Stimulated activated CD8-positive, alpha-beta memory T cell treated with anti-CD3 and anti-CD28 coated beads, Interleukin-15, amount 100 ng/mL, for 1 hour (primary cell): Measurements from ENCODE around the gene SYNE1.
"Not testable (repeated sequence)": the region's sequence is repeated elsewhere in the genome, so short reads cannot be mapped to it uniquely, and the experiment has no call there.

Experiments
- DNase-seq: peaks from one replicate; pipeline ENCODE4 v3.0.0-alpha.2; 2020; ENCODE audit warnings: low read depth

Gene SYNE1

GRCh38 chr6:152637296-152638047 is at the start of gene SYNE1:
Gene SYNE1 (minus strand): TSS chr6:152637362. CDS start chr6:152628331, 9,031 bp downstream.
- DNase-seq, result no peak

- DNase-seq, result no peak
Observed at GRCh38 chr6:152685819-152686218, 48.7 kb upstream of the SYNE1 start.

GRCh38 chr6:152682935-152683334 is 45.8 kb upstream of the SYNE1 start:
- DNase-seq, result not testable (repeated sequence)

GRCh38 chr6:152682141-152682540 is 45.0 kb upstream of the SYNE1 start:
- no peak for DNase-seq

GRCh38 chr6:152680879-152681517 is 43.8 kb upstream of the SYNE1 start:
- no peak for DNase-seq

GRCh38 chr6:152680151-152680550 is 43.0 kb upstream of the SYNE1 start:
- DNase-seq, result no peak

GRCh38 chr6:152673236-152673635 is 36.1 kb upstream of the SYNE1 start:
- DNase-seq, result no peak

- no peak for DNase-seq
Observed at GRCh38 chr6:152671171-152671570, 34.0 kb upstream of the SYNE1 start.

GRCh38 chr6:152669895-152670294 is 32.7 kb upstream of the SYNE1 start:
- DNase-seq, result no peak

GRCh38 chr6:152661776-152662175 is 24.6 kb upstream of the SYNE1 start:
- no peak for DNase-seq

GRCh38 chr6:152651986-152652385 is 14.8 kb upstream of the SYNE1 start:
- DNase-seq, result no peak

GRCh38 chr6:152648105-152648504 is 10.9 kb upstream of the SYNE1 start:
- DNase-seq, result no peak

- DNase-seq, result not testable (repeated sequence)
Observed at GRCh38 chr6:152646732-152647131, 9.6 kb upstream of the SYNE1 start.

- no peak for DNase-seq
Observed at GRCh38 chr6:152642578-152643375, 5.6 kb upstream of the SYNE1 start.

- no peak for DNase-seq
Observed at GRCh38 chr6:152636609-152637295, 410 bp downstream of the SYNE1 start.

GRCh38 chr6:152636021-152636608 is 1.0 kb downstream of the SYNE1 start:
- no peak for DNase-seq

GRCh38 chr6:152634773-152635172 is 2.4 kb downstream of the SYNE1 start:
- DNase-seq, result no peak

- no peak for DNase-seq
Observed at GRCh38 chr6:152632121-152632782, 4.9 kb downstream of the SYNE1 start.

- no peak for DNase-seq
Observed at GRCh38 chr6:152631376-152631775, 5.8 kb downstream of the SYNE1 start.

- DNase-seq, result no peak
Observed at GRCh38 chr6:152630832-152631231, 6.3 kb downstream of the SYNE1 start.

- no peak for DNase-seq
Observed at GRCh38 chr6:152625213-152625612, 11.9 kb downstream of the SYNE1 start.
